D721Med (cell line): ENCODE data around the gene TSPAN5.

Experiments
- DNase-seq: peaks from one replicate; pipeline ENCODE4 v3.0.0; 2011; ENCODE audit warnings: low spot score; ENCODE audit not compliant: insufficient read length
- FAIRE-seq: peaks from 2 replicates; lab custom pipeline; 2011; peaks lifted over from hg19 to GRCh38; lab: Jason Lieb, UNC
- TF ChIP-seq, protein P1 (sequence below): IDR thresholded peaks from 2 replicates; pipeline ENCODE4 v1.5.1; 2012; ENCODE audit warnings: mild to moderate bottlenecking, control low read depth; ENCODE audit not compliant: insufficient read depth; ENCODE audit errors: missing control alignments

The TSPAN5 gene

DNA sequence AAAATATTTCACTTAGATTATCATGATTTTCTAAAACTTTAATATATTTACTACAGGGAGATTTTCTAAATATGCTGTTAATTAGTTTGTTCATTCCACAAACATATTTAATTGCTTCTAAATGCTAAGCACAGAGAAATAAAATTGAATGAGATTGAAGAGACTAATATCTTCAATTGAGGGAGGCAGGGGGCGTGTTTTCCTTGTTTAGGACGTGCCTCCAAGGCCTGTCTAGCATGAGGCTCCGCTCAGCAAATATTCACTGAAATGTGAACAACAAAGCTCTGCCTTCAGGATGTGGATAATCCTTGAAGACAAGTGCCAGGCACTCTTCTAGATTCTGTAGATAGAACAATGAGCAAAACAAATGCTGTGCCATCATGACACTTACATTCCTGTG is 98.1 kb downstream of the TSPAN5 start:
- DNase-seq (no peak), FAIRE-seq (no peak)
- TF ChIP-seq, protein P1, sequence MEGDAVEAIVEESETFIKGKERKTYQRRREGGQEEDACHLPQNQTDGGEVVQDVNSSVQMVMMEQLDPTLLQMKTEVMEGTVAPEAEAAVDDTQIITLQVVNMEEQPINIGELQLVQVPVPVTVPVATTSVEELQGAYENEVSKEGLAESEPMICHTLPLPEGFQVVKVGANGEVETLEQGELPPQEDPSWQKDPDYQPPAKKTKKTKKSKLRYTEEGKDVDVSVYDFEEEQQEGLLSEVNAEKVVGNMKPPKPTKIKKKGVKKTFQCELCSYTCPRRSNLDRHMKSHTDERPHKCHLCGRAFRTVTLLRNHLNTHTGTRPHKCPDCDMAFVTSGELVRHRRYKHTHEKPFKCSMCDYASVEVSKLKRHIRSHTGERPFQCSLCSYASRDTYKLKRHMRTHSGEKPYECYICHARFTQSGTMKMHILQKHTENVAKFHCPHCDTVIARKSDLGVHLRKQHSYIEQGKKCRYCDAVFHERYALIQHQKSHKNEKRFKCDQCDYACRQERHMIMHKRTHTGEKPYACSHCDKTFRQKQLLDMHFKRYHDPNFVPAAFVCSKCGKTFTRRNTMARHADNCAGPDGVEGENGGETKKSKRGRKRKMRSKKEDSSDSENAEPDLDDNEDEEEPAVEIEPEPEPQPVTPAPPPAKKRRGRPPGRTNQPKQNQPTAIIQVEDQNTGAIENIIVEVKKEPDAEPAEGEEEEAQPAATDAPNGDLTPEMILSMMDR = peak; percentile 20

DNA sequence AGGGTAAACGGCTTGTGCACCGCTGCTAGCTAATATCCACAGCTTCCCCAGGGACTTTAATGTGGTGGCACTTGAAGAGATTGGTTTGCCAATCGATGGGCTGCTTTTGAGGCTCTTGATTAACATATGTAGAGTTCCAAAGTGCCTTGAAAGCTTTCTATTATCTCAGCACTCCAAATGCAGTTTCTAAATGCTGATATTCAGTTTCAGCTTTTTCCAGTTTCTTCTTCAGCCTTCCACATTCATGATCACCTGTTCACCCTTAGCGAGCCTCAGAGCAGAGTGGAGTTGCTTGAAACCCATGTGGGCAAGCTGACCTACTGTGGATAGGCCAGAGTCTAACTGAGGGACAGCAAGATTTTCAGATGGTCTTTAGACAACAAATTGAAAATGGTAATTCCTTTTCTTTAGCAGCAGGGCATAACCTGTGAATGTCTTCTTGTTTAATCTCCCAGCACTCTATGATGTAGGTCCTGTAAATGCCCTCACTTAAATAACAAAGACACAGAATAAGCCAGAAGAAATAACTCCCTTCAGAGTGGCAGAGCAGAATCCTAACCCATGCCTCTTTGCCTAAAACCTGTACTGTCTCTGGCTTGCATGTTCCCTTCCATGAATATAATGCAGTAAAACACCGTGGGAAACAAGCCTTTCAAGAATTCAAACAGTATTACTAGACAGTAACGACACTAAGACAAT is 99.8 kb downstream of the TSPAN5 start:
- FAIRE-seq (no peak), DNase-seq (no peak)
- TF ChIP-seq, protein P1 = no peak

DNA sequence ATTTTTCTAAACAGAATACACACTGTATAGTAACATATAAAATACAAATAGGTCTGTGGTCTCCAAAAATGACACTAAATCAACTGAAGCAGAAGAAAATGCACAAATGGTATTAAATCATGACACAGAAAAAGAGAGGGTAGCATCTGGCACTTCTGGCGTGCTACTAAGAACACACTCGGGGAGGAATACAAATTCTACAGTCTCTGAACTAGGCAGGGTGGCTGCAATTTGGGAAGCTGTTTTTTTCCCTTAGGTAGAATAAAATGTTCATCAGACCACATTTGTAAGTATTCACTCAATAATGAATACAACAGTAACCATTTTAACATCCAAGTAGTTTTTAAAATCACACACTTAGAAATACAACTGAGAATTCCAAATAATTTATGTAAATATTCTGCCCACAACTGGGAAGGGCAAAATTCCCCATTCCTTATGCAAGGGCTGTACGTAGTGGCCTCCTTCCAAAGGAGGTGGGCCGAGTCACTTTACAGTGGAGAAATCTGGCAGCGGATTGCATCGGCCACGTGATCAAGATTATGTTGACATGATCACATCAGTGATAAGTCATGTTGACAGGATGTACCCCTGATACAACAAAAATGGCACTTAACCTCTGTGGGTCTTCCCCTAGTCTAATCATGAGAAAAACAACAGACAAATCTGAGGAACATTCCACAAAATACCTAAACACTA is 101.1 kb downstream of the TSPAN5 start:
- FAIRE-seq (no peak), DNase-seq (no peak)
- TF ChIP-seq, protein P1 = no peak

DNA sequence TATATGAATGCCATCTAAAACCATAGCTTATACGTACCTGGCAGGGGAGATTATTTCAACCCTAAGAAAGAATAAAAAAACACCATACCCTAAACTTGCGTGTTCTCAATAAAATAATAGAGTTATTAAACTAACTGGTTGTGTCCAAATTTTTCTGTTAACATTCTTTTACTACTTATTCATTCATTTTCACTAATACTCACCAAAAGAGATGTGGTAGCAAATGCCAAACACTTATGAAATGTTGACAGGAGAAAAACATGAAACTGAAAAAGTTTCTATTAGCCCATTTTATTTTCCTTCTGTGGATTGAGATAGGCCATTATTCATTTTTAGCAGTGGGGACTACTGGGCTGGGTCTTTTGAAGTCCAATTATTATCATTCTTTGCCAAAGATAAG is 102.0 kb downstream of the TSPAN5 start:
- TF ChIP-seq, protein P1 = no peak
- FAIRE-seq = peak; percentile 44

DNA sequence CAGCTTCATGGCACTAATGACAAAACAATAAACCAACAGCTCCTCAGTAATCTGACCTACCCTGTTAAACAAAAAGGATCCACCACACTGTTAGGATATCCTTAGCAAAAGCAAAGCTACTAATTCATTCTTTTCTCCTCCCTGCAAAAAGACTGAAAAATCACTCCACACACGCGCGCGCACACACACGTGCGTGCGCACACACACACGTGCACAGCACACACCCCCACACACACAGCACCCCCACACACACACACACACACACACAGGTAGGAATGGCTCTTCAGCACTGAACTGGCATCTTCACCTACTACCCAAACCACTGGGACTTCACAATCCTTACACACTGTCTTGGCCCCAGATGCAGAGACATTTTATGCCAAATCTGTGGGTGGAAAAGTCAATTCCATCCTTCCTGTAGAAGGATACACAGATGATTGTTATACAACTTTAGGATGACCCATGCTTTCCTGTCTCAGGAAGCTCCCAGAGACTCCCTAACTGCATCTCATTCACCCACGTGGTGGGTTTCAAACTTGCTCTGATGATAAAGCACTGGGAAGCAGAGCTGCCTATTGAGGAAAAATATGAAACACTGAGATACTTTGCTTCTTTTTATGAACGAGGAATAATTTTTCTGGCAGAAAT is 102.5 kb downstream of the TSPAN5 start:
- TF ChIP-seq, protein P1 = no peak
- DNase-seq (no peak), FAIRE-seq (peak; percentile 35)

More for the DNA sequence above, 102.0 kb downstream of the TSPAN5 start:
- DNase-seq = no peak

DNA sequence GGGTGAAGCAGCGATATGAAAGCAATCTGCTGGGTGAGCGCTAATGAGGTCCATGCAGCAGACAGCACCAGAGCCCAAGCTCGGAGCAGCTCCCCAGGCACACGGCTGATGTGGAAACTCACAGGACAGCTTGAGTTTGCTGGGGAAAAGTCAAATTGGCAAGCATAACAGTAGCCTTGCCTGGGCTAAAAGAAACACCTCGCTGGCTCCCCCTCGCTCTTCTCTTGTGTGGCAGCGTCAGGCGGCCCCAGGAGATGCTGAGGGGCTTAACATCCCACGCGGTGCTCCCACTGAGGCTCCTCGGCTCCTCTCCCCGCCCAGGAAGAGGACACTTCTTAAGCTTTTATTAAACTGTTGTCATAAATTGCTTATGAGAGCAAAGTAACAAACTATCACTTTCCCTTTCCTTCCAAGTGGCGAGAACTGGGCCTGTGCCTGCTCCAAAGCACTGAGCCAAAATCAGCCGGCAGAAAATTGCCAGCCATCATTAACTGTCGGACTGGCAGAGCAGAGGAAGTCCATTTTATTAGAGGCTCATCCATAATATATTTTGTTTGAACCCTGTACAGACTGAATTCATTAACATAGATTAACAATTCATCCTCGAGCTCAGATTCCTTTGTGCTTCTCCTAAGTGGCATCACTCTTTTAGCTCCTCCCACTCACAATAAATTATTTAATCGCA is 111.4 kb downstream of the TSPAN5 start:
- no peak for FAIRE-seq
- no peak for DNase-seq

More for the DNA sequence above, 111.4 kb downstream of the TSPAN5 start:
- TF ChIP-seq, protein P1 = no peak
